Measurements from ENCODE around the gene ALDH7A1.
"Not testable (repeated sequence)": the region's sequence is repeated elsewhere in the genome, so short reads cannot be mapped to it uniquely, and the experiment has no call there.

The ALDH7A1 gene

GRCh38 chr5:126591549-126591948 lies 3.5 kb downstream of the ALDH7A1 start:
- DNase-seq: no peak

- DNase-seq: no peak
These were observed 5.3 kb downstream of the ALDH7A1 start for GRCh38 chr5:126589536-126590297.

GRCh38 chr5:126587551-126588390 lies 7.2 kb downstream of the ALDH7A1 start:
- DNase-seq: no peak

GRCh38 chr5:126583761-126584160 lies 11.3 kb downstream of the ALDH7A1 start:
- DNase-seq: no peak

GRCh38 chr5:126579716-126580115 lies 15.3 kb downstream of the ALDH7A1 start:
- DNase-seq: no peak

- DNase-seq: no peak
These were observed 17.6 kb downstream of the ALDH7A1 start for GRCh38 chr5:126577415-126577814.

GRCh38 chr5:126576974-126577373 lies 18.0 kb downstream of the ALDH7A1 start:
- DNase-seq: no peak

- no peak for DNase-seq
These were observed 19.4 kb downstream of the ALDH7A1 start for GRCh38 chr5:126575644-126576043.

- no peak for DNase-seq
These were observed 26.7 kb downstream of the ALDH7A1 start for GRCh38 chr5:126568206-126568755.

GRCh38 chr5:126562823-126563222 lies 32.2 kb downstream of the ALDH7A1 start:
- no peak for DNase-seq

GRCh38 chr5:126561908-126562307 lies 33.1 kb downstream of the ALDH7A1 start:
- DNase-seq: no peak

- not testable (repeated sequence) for DNase-seq
These were observed 39.9 kb downstream of the ALDH7A1 start for GRCh38 chr5:126555101-126555500.

- no peak for DNase-seq
These were observed 42.4 kb downstream of the ALDH7A1 start for GRCh38 chr5:126552614-126553013.

- DNase-seq: peak; percentile 22
These were observed 50.8 kb downstream of the ALDH7A1 start for GRCh38 chr5:126544087-126544740.

GRCh38 chr5:126543660-126544059 lies 51.4 kb downstream of the ALDH7A1 start:
- no peak for DNase-seq

- DNase-seq: no peak
These were observed 52.0 kb downstream of the ALDH7A1 start for GRCh38 chr5:126543009-126543408.

- DNase-seq: no peak
These were observed 52.6 kb downstream of the ALDH7A1 start for GRCh38 chr5:126542441-126542840.

- no peak for DNase-seq
These were observed 54.4 kb downstream of the ALDH7A1 start for GRCh38 chr5:126540631-126541030.

- DNase-seq: no peak
These were observed 56.4 kb downstream of the ALDH7A1 start for GRCh38 chr5:126538579-126538978.

GRCh38 chr5:126536874-126537273 lies 58.1 kb downstream of the ALDH7A1 start:
- no peak for DNase-seq

- DNase-seq: no peak
These were observed 59.0 kb downstream of the ALDH7A1 start for GRCh38 chr5:126535856-126536545.

GRCh38 chr5:126534553-126534952 lies 60.5 kb downstream of the ALDH7A1 start:
- no peak for DNase-seq

Data from amniotic stem cell (primary cell).